Calu3 (cell line): ENCODE results near the gene UBE2O. TPM values are rescaled to one million over a fixed set of nuclear protein-coding genes. Genes with fewer than 3 reads are reported as not detected.

Experiments used
- BruUV-seq: library from RNA; stranded (reverse); fragments of 400-500 nt; replicated peaks from 2 replicates; lab custom pipeline; 2021; lab: Mats Ljungman, UMichigan
- CTCF ChIA-PET: fragments of 300-600 bp; sonication (Branson Sonifier 250); formaldehyde crosslinking; loops from one replicate; lab custom pipeline; 2022; ENCODE audit warnings: antibody characterized with exemption; lab: Charles Lee
- DNase-seq: peaks from one replicate; pipeline ENCODE4 v3.0.0; 2022
- H3K27ac Mint-ChIP-seq: one replicate; pipeline ENCODE4 v1.8.0; 2022; ENCODE audit warnings: mixed read lengths; ENCODE audit not compliant: unreplicated experiment
- H3K27me3 Mint-ChIP-seq: one replicate; pipeline ENCODE4 v1.8.0; 2022; ENCODE audit warnings: mixed read lengths; ENCODE audit not compliant: unreplicated experiment
- H3K36me3 Mint-ChIP-seq: one replicate; pipeline ENCODE4 v1.8.0; 2022; ENCODE audit warnings: mild to moderate bottlenecking, moderate library complexity, mixed read lengths; ENCODE audit not compliant: insufficient read depth, unreplicated experiment
- H3K4me1 Mint-ChIP-seq: one replicate; pipeline ENCODE4 v1.8.0; 2022; ENCODE audit warnings: mild to moderate bottlenecking, low read depth, mixed read lengths; ENCODE audit not compliant: unreplicated experiment
- H3K4me3 Mint-ChIP-seq: one replicate; pipeline ENCODE4 v1.8.0; 2022; ENCODE audit warnings: mild to moderate bottlenecking, low read depth, moderate library complexity, mixed read lengths; ENCODE audit not compliant: unreplicated experiment
- H3K9me3 Mint-ChIP-seq: one replicate; pipeline ENCODE4 v1.8.0; 2022; ENCODE audit warnings: low read depth, mixed read lengths; ENCODE audit not compliant: unreplicated experiment
- intact Hi-C: fragments of 100-400 bp; cut with micrococcal nuclease; formaldehyde crosslinking; loops from one replicate; pipeline ENCODE4 v1.10.0; 2022; ENCODE audit not compliant: unreplicated experiment
- total RNA-seq: library from RNA; stranded (reverse); gene quantifications from 2 replicates; pipeline ENCODE4 v1.2.3, GENCODE V29; 2022
- TF ChIP-seq, protein P1 (sequence below): fragments of 200-600 bp; IDR thresholded peaks from one replicate; pipeline ENCODE4 v1.8.0; 2022; ENCODE audit warnings: antibody characterized with exemption; ENCODE audit not compliant: unreplicated experiment

The UBE2O gene
- total RNA-seq, 1 experiment from 2014 or later = 29.0 TPM

DNA sequence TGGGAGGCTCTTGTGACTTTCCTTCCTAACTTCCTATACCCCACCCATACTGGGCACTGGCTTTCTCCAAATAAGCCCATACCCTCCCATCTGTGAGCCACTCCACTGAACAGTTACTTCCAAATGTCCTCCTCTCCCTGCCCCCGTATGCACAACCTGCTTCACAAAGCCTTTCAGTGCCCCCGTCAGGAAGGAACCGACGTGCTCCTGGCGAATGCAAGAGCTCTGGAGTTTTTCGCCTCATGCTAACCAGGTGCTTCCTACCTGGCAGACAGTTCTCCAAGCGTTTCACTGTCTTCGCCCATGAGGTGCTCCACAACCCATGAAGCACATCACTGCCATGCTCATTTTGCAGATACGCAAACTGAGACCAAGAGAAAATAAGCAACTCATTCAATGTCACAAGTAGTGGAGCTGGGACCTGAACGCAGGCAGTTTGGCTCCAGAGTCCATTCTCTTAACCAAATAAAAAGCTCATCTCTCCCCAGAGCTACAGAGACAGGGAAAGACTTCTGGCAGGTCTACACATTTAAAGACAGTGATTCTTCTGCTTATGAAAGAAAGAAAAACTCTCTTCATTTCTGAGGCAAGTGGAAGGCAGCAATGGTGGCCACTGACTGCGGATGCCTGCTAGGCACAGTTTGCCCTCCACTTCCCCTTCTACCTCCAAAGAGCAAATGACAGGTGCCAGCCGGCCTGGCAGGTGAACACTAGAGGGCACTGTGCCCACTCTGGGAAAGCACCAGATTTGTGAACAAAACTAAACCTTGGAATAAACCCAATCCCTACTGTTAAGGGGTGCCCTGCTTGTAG is 44.7 kb downstream of the UBE2O start:
- DNase-seq = peak; percentile 84
- Mint-ChIP-seq H3K36me3 (peaks cover 11% of the 10 kb centered on the region), H3K9me3 (no peaks in the 10 kb centered on the region), H3K27me3 (no peaks in the 10 kb centered on the region), H3K4me3 (no peak overlapping the region), H3K27ac (no peak overlapping the region), H3K4me1 (no peaks in the 10 kb centered on the region)
- CTCF ChIA-PET = interaction anchor here (0.6 to 1.5 kb wide), 4 partner anchors 13 to 316 kb away, joined by 4 to 22 read pairs (median 6); no protein-coding TSS in a partner anchor
- BruUV-seq = no TSS peak
- TF ChIP-seq, protein P1, sequence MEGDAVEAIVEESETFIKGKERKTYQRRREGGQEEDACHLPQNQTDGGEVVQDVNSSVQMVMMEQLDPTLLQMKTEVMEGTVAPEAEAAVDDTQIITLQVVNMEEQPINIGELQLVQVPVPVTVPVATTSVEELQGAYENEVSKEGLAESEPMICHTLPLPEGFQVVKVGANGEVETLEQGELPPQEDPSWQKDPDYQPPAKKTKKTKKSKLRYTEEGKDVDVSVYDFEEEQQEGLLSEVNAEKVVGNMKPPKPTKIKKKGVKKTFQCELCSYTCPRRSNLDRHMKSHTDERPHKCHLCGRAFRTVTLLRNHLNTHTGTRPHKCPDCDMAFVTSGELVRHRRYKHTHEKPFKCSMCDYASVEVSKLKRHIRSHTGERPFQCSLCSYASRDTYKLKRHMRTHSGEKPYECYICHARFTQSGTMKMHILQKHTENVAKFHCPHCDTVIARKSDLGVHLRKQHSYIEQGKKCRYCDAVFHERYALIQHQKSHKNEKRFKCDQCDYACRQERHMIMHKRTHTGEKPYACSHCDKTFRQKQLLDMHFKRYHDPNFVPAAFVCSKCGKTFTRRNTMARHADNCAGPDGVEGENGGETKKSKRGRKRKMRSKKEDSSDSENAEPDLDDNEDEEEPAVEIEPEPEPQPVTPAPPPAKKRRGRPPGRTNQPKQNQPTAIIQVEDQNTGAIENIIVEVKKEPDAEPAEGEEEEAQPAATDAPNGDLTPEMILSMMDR = peak; percentile 55
- intact Hi-C loops = loop anchor here (1.0 to 5.0 kb wide), 2 partner anchors 50 to 94 kb away; partner anchors contain the start of gene RHBDF2

DNA sequence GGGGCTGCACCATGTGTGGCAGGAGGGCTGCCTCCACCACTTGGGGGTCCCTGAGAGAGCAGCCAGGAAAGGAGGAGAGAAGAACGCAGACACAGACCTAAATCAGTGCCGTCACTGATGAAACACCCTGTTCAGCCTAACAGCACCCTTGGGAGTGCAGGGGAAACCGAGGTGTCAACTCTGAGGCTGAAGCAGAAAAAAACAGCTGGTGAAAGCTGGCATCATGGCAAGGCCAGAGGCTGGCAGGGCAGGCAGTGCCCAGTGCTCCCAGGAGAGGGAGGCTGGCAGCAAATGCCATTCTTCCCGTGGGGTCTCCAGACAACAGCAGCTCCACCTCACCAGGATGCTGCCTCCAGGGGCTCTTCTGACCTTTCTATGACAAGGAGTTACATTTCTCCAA is 45.4 kb downstream of the UBE2O start:
- BruUV-seq = no TSS peak
- H3K36me3 Mint-ChIP-seq = peaks cover 16% of the 10 kb centered on the region
- no peak for DNase-seq
- no peak overlapping the region for H3K4me3 Mint-ChIP-seq
- intact Hi-C loops = loop anchor here (5.0 kb wide), 1 partner anchor 95 kb away; the partner anchor contains the start of gene RHBDF2
- TF ChIP-seq, protein P1 = no peak
- H3K4me1 Mint-ChIP-seq = no peaks in the 10 kb centered on the region
- CTCF ChIA-PET = no interaction called here
- no peaks in the 10 kb centered on the region for H3K27me3 Mint-ChIP-seq
- no peak overlapping the region for H3K27ac Mint-ChIP-seq
- H3K9me3 Mint-ChIP-seq = no peaks in the 10 kb centered on the region

DNA sequence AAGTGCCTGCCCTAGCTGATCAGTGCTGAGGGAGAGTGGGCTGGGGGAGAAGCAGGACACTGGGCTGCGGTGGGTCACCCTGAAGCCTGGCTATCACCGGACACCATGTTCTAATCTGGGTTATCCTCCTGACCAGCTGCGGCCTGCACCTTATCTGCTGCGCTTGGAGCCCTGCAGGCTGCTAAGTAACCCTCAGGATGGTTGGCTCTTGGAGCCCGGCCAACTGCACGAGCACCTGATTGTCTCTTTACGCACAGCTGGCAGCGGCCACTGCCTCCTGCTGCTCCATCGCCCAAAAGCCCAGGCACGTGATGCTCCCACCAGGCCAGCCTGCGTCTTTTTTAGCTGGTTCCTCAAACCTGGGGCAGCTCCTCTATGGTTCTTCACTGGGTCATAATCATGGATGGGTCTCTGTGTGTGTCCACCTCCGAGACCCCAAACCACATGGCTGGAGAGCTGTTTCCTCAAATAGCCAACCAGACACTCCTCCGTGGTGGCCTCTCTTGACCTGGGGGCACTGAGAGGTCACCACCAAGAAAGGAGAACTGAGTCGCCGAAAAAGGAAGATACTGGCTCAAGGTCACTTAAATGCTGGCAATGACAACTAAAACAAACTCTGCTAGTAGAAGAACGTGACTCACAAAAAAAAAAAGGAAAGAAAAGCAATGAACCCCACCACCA is 46.8 kb downstream of the UBE2O start:
- CTCF ChIA-PET = no interaction called here
- no TSS peak for BruUV-seq
- peaks cover 23% of the 10 kb centered on the region for H3K36me3 Mint-ChIP-seq

DNA sequence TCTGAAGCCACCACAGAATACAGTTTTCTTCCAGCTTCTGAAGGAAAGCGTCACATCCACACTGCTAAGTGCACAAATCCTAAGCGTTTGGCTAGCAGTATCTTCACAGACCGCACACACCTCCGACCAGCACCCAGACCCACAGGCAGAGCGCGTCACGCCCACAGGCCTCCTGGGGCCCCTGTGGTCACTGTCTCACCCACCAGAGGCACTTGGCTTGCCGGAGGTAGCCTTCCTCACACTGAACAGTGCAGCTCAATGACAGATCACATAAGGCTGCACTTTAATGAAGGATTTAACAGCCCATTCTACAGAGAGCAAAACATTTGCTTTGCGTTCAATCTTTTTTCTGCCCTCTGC is 47.4 kb downstream of the UBE2O start:
- CTCF ChIA-PET = no interaction called here

More for the DNA sequence above, 46.8 kb downstream of the UBE2O start:
- no peaks in the 10 kb centered on the region for H3K4me1 Mint-ChIP-seq
- no peak overlapping the region for H3K27ac Mint-ChIP-seq
- no peaks in the 10 kb centered on the region for H3K27me3 Mint-ChIP-seq
- H3K4me3 Mint-ChIP-seq = no peak overlapping the region
- no peaks in the 10 kb centered on the region for H3K9me3 Mint-ChIP-seq
- DNase-seq = no peak
- TF ChIP-seq, protein P1 = no peak
- intact Hi-C loops = loop anchor here (5.0 kb wide), 1 partner anchor 96 kb away; the partner anchor contains the start of gene RHBDF2

More for the DNA sequence above, 47.4 kb downstream of the UBE2O start:
- no peaks in the 10 kb centered on the region for H3K9me3 Mint-ChIP-seq
- H3K4me1 Mint-ChIP-seq = no peaks in the 10 kb centered on the region
- no TSS peak for BruUV-seq
- no peak overlapping the region for H3K4me3 Mint-ChIP-seq
- TF ChIP-seq, protein P1 = no peak
- intact Hi-C loops = loop anchor here (5.0 kb wide), 1 partner anchor 97 kb away; the partner anchor contains the start of gene RHBDF2
- H3K36me3 Mint-ChIP-seq = peaks cover 28% of the 10 kb centered on the region
- no peaks in the 10 kb centered on the region for H3K27me3 Mint-ChIP-seq
- no peak overlapping the region for H3K27ac Mint-ChIP-seq
- no peak for DNase-seq
